ENCODE data around the gene KCNG3. TPM values are rescaled to one million over a fixed set of nuclear protein-coding genes. Genes with fewer than 3 reads are reported as not detected.

The KCNG3 gene
- total RNA-seq, 2 experiments from 2014 or later, result 1.5 to 2.1 TPM

DNA sequence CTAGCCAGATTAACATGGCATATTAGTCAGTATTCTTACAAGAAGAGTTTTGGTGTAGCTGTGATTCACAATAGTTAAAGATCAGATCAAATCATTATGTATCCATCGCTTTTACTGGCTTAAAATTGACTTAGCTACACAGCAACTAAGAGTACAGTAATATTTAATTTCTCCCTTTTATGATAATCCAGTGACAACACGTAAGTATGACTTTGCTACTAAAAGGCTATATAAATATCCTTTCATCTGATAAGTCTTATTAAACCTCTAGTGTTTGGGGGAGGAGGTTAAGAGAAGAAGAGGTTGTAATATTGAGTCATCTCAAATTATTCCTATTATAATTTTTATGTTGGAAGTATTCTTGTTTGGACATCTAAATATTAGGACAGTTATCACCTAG, 51.0 kb downstream of the KCNG3 start:
- Mint-ChIP-seq H3K27me3 (no peaks in the 10 kb centered on the region), H3K9me3 (no peaks in the 10 kb centered on the region), H3K36me3 (ENCODE audit: low read depth) (no peaks in the 10 kb centered on the region), H3K4me3 (no peak overlapping the region), H3K27ac (no peak overlapping the region), H3K4me1 (ENCODE audit: low read depth) (no peaks in the 10 kb centered on the region)
- CTCF ChIA-PET, result interaction anchor here (0.8 kb wide), 1 partner anchor 19 kb away, joined by 3 read pairs; no protein-coding TSS in a partner anchor
- POLR2A ChIA-PET, result no interaction called here
- intact Hi-C loops (cut with micrococcal nuclease), result no loop called here
- no peak for ATAC-seq
- no peak for DNase-seq
- TF ChIP-seq, protein P1, sequence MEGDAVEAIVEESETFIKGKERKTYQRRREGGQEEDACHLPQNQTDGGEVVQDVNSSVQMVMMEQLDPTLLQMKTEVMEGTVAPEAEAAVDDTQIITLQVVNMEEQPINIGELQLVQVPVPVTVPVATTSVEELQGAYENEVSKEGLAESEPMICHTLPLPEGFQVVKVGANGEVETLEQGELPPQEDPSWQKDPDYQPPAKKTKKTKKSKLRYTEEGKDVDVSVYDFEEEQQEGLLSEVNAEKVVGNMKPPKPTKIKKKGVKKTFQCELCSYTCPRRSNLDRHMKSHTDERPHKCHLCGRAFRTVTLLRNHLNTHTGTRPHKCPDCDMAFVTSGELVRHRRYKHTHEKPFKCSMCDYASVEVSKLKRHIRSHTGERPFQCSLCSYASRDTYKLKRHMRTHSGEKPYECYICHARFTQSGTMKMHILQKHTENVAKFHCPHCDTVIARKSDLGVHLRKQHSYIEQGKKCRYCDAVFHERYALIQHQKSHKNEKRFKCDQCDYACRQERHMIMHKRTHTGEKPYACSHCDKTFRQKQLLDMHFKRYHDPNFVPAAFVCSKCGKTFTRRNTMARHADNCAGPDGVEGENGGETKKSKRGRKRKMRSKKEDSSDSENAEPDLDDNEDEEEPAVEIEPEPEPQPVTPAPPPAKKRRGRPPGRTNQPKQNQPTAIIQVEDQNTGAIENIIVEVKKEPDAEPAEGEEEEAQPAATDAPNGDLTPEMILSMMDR (IDR thresholded peaks at IDR 0.05), result no peak

DNA sequence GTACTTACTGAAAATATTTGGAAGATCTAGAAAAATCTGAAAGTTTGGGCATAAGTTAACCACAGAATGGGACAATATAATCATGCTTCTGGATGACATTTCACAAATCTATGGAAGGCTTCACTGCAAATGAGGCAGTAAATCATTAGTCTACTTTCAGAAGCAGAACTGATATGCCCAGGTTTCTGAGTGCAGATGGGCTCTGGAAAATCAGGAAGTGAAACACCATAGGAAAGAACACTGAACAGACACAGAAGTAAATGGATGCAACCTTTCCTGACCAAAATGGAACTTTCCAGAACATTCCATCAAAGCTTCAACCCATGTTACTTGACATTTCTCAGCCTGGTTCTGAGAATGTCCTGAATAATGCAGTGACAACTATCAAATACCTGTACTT, 55.1 kb downstream of the KCNG3 start:
- H3K27ac Mint-ChIP-seq, result no peak overlapping the region
- intact Hi-C loops (cut with micrococcal nuclease), result no loop called here
- ATAC-seq (no peak), DNase-seq (no peak)
- H3K36me3 Mint-ChIP-seq (ENCODE audit: low read depth), result no peaks in the 10 kb centered on the region
- H3K4me1 Mint-ChIP-seq (ENCODE audit: low read depth), result no peaks in the 10 kb centered on the region
- POLR2A ChIA-PET, result no interaction called here
- H3K9me3 Mint-ChIP-seq, result no peaks in the 10 kb centered on the region
- peaks cover under 1% of the 10 kb centered on the region for H3K27me3 Mint-ChIP-seq
- H3K4me3 Mint-ChIP-seq, result no peak overlapping the region
- CTCF ChIA-PET, result no interaction called here
- TF ChIP-seq, protein P1 (IDR thresholded peaks at IDR 0.05), result no peak

DNA sequence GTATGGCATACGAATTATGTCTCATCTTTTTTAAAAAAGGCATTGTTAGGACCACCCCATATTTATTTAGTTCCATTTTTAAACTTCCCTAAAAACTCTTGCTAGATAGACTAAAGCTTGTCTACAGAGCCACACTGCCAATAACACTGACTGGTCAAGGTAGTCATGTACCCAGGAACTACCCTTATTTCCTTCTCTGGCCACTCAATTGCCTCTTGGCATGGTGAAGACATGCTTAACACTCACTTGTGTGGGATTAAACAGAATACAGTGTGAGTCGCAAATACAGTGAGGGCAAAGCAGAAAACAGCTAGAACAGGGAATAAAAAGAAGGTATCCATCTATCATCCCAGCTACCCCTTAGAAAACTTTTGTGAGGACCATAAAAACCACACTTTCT, 57.4 kb downstream of the KCNG3 start:
- Mint-ChIP-seq H3K27me3 (peaks cover 1% of the 10 kb centered on the region), H3K4me3 (no peak overlapping the region), H3K9me3 (no peaks in the 10 kb centered on the region), H3K27ac (no peak overlapping the region), H3K4me1 (ENCODE audit: low read depth) (no peaks in the 10 kb centered on the region), H3K36me3 (ENCODE audit: low read depth) (no peaks in the 10 kb centered on the region)
- CTCF ChIA-PET, result interaction anchor here (0.9 kb wide), 1 partner anchor 15 kb away, joined by 3 read pairs; no protein-coding TSS in a partner anchor
- intact Hi-C loops (cut with micrococcal nuclease), result no loop called here
- no peak for DNase-seq
- TF ChIP-seq, protein P1 (IDR thresholded peaks at IDR 0.05), result no peak
- no peak for ATAC-seq
- POLR2A ChIA-PET, result no interaction called here

DNA sequence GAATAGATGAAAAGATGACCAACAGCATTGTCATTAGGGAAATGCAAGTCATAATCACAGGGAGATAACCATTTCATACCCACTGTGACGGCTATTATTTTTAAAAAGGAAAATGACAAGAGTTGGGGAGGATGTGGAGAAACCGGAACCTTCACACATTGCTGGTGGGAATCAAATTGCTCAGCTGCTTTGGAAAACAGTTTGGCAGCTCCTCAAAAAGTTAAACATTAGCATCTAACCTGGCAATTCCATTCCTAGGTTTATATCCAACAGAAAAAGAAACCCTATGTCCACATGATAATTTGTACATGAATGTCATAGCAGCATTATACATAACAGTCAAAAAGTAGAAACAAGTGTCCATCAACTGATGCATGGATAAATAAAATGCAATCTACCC, 58.2 kb downstream of the KCNG3 start:
- ChIA-PET CTCF (interaction anchor here (0.9 kb wide), 1 partner anchor 16 kb away, joined by 3 read pairs; no protein-coding TSS in a partner anchor), POLR2A (no interaction called here)
- Mint-ChIP-seq H3K4me1 (ENCODE audit: low read depth) (no peaks in the 10 kb centered on the region), H3K27me3 (peaks cover 1% of the 10 kb centered on the region), H3K36me3 (ENCODE audit: low read depth) (no peaks in the 10 kb centered on the region), H3K9me3 (no peaks in the 10 kb centered on the region), H3K27ac (no peak overlapping the region), H3K4me3 (no peak overlapping the region)
- intact Hi-C loops (cut with micrococcal nuclease), result no loop called here
- no peak for DNase-seq
- no peak for ATAC-seq
- TF ChIP-seq, protein P1 (IDR thresholded peaks at IDR 0.05), result no peak

DNA sequence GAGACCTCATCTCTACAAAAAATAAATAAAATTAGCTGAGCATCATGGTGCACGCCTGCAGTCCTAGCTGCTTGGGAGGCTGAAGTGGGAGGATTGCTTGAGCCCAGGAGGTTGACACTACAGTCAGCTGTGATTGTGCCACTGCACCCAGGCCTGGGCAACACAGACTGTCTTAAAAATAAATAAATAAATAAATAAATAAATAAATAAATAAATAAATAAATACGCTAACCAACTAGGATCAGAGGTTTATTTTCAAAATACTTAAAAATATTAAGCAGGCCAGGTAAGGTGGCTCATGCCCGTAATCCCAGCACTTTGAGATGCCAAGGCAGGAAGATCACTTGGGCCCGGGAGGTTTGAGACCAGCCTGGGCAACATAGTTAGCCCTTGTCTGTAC, 63.6 kb downstream of the KCNG3 start:
- peaks cover 1% of the 10 kb centered on the region for H3K27me3 Mint-ChIP-seq
- H3K4me3 Mint-ChIP-seq, result no peak overlapping the region
- no peaks in the 10 kb centered on the region for H3K9me3 Mint-ChIP-seq
- intact Hi-C loops (cut with micrococcal nuclease), result no loop called here
- POLR2A ChIA-PET, result no interaction called here
- H3K27ac Mint-ChIP-seq, result no peak overlapping the region
- TF ChIP-seq, protein P1 (IDR thresholded peaks at IDR 0.05), result no peak
- H3K36me3 Mint-ChIP-seq (ENCODE audit: low read depth), result no peaks in the 10 kb centered on the region
- no peaks in the 10 kb centered on the region for H3K4me1 Mint-ChIP-seq (ENCODE audit: low read depth)
- CTCF ChIA-PET, result interaction anchor here (1.9 kb wide), 1 partner anchor 233 kb away, joined by 6 read pairs; no protein-coding TSS in a partner anchor
- ATAC-seq, result no peak
- no peak for DNase-seq
